Neural cell (in vitro differentiated cells): ENCODE measurements around the gene TRIM66. TPM values are rescaled to one million over a fixed set of nuclear protein-coding genes. Genes with fewer than 3 reads are reported as not detected.

ENCODE experiments used
- H2AFZ ChIP-seq: fragments of 200-600, 300-800 bp; sonication (generic), shearing (Covaris generic); 2 replicates; pipeline ENCODE4 v1.6.0; 2014; ENCODE audit warnings: low read depth, mild to moderate bottlenecking, antibody characterized with exemption, low read length, moderate library complexity
- H3F3A ChIP-seq: fragments of 200-600 bp; shearing (Covaris generic); 2 replicates; pipeline ENCODE4 v1.6.1; 2016; ENCODE audit warnings: mild to moderate bottlenecking, moderate library complexity, mixed read lengths, antibody characterized with exemption, low read length; ENCODE audit not compliant: insufficient read depth, poor library complexity, severe bottlenecking
- H3K27ac ChIP-seq: fragments of 200-600, 300-800 bp; sonication (generic), shearing (Covaris generic); 2 replicates; pipeline ENCODE4 v1.5.1; 2014; ENCODE audit warnings: mild to moderate bottlenecking, low read length, moderate library complexity
- H3K27me3 ChIP-seq: fragments of 300-800, 200-600 bp; sonication (generic), shearing (Covaris generic); 2 replicates; pipeline ENCODE4 v1.6.0; 2014; ENCODE audit warnings: mild to moderate bottlenecking, low read depth, low read length, moderate library complexity; ENCODE audit not compliant: insufficient read depth
- H3K36me3 ChIP-seq: fragments of 300-800, 200-600 bp; sonication (generic), shearing (Covaris generic); 2 replicates; pipeline ENCODE4 v1.5.1; 2014; ENCODE audit warnings: mild to moderate bottlenecking, antibody characterized with exemption, low read length, moderate library complexity; ENCODE audit not compliant: insufficient read depth
- H3K4me2 ChIP-seq: fragments of 300-800, 200-600 bp; sonication (generic), shearing (Covaris generic); 2 replicates; pipeline ENCODE4 v1.6.0; 2014; ENCODE audit warnings: mild to moderate bottlenecking, low read length
- H3K4me3 ChIP-seq: fragments of 300-800, 200-600 bp; sonication (generic), shearing (Covaris generic); 2 replicates; pipeline ENCODE4 v1.5.1; 2014; ENCODE audit warnings: mild to moderate bottlenecking, low read length, moderate library complexity
- H3K79me2 ChIP-seq: fragments of 200-600 bp; shearing (Covaris generic); replicated peaks from 2 replicates; pipeline ENCODE4 v1.6.0; 2014; ENCODE audit warnings: mild to moderate bottlenecking, low read length, moderate library complexity; ENCODE audit not compliant: insufficient read depth
- H3K9ac ChIP-seq: fragments of 300-800, 200-600 bp; sonication (generic), shearing (Covaris generic); 2 replicates; pipeline ENCODE4 v1.6.1; 2016; ENCODE audit warnings: mild to moderate bottlenecking, low read length, mixed read lengths
- H3K9me2 ChIP-seq: fragments of 200-600 bp; shearing (Covaris generic); 2 replicates; pipeline ENCODE4 v1.6.1; 2016; ENCODE audit warnings: mild to moderate bottlenecking, low read length, mixed read lengths; ENCODE audit not compliant: insufficient read depth
- H3K9me3 ChIP-seq: fragments of 200-600, 300-800 bp; sonication (generic), shearing (Covaris generic); 2 replicates; pipeline ENCODE4 v1.6.1; 2016; ENCODE audit warnings: mild to moderate bottlenecking, mixed run types, low read length, moderate library complexity, mixed read lengths
- H4K20me1 ChIP-seq: fragments of 200-600 bp; shearing (Covaris generic); 2 replicates; pipeline ENCODE4 v1.6.1; 2016; ENCODE audit warnings: mild to moderate bottlenecking, mixed run types; ENCODE audit not compliant: insufficient read depth
- EP300 ChIP-seq: fragments of 450-650 bp; conservative IDR thresholded peaks from 2 replicates; pipeline ENCODE4 v1.6.1; 2014; ENCODE audit warnings: antibody characterized with exemption, mild to moderate bottlenecking, moderate library complexity; ENCODE audit not compliant: poor library complexity, severe bottlenecking
- EZH2 ChIP-seq: fragments of 200-600, 300-800 bp; shearing (Covaris generic), sonication (generic); IDR thresholded peaks from 2 replicates; pipeline ENCODE4 v1.6.1; 2014; ENCODE audit warnings: antibody characterized with exemption, low read length, borderline replicate concordance, mild to moderate bottlenecking; ENCODE audit not compliant: insufficient read depth, poor library complexity, severe bottlenecking
- MXI1 ChIP-seq: fragments of 450-650 bp; conservative IDR thresholded peaks from 2 replicates; pipeline ENCODE4 v1.6.1; 2014; ENCODE audit warnings: antibody characterized with exemption, mild to moderate bottlenecking; ENCODE audit not compliant: poor library complexity, severe bottlenecking
- POLR2AphosphoS5 ChIP-seq: IDR thresholded peaks from 2 replicates; pipeline ENCODE4 v1.6.1; 2012
- RAD21 ChIP-seq: fragments of 450-650 bp; conservative IDR thresholded peaks from 2 replicates; pipeline ENCODE4 v1.6.1; 2014; ENCODE audit warnings: antibody characterized with exemption, mild to moderate bottlenecking, moderate library complexity
- SMC3 ChIP-seq: fragments of 450-650 bp; conservative IDR thresholded peaks from 2 replicates; pipeline ENCODE4 v1.6.1; 2014; ENCODE audit warnings: antibody characterized with exemption, mild to moderate bottlenecking, moderate library complexity; ENCODE audit not compliant: poor library complexity
- TAF1 ChIP-seq: IDR thresholded peaks from 2 replicates; pipeline ENCODE4 v1.6.1; 2012; ENCODE audit warnings: low read depth
- polyA plus RNA-seq: library from polyadenylated mRNA; depleted of rRNA; stranded (reverse); fragments of >200 nt; gene quantifications from 2 replicates; pipeline ENCODE4 v1.2.3, GENCODE V29; 2014
- TF ChIP-seq, protein P1 (sequence below): IDR thresholded peaks from 2 replicates; pipeline ENCODE4 v1.6.1; 2012; ENCODE audit warnings: borderline replicate concordance
- TF ChIP-seq, protein P2 (sequence below): fragments of 450-650 bp; IDR thresholded peaks from 2 replicates; pipeline ENCODE4 v1.5.1; 2014; ENCODE audit warnings: antibody characterized with exemption, mild to moderate bottlenecking, moderate library complexity; ENCODE audit not compliant: poor library complexity, severe bottlenecking

Gene TRIM66
- polyA plus RNA-seq, 1 donor from 2014 or later = 0.82 TPM

DNA sequence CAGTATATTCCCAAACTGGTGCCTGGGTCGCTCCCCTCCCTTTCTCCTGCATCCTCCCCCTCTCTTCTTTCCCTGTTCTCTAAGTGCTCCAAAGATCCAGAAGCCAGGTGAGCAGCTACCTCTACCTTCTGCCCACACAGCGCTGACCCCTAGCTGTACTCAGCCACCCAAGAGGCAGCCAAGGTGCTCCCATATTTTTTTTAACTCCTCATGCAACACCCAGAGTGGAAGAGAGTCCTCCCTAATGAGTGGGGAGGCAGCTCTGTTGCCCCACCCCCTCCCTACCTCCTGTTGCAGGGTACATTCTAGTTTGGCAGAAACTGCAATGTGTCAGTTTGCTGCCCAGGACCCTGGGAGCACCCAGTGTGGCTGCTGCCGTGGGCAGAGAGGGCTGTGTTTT, 40.3 kb upstream of the TRIM66 start:
- Histone ChIP-seq H3K4me3 (no peak overlapping the region), H3K9ac (no peak overlapping the region), H3K4me2 (no peak overlapping the region), H3K27ac (no peak overlapping the region), H3K9me3 (no peaks in the 10 kb centered on the region), H2AFZ (no peak overlapping the region), H3K36me3 (no peaks in the 10 kb centered on the region), H3K79me2 (no peaks in the 10 kb centered on the region), H3F3A (no peaks in the 10 kb centered on the region), H4K20me1 (no peaks in the 10 kb centered on the region), H3K9me2 (no peaks in the 10 kb centered on the region), H3K27me3 (no peaks in the 10 kb centered on the region)
- no peak for TF ChIP-seq RAD21
- TF ChIP-seq EP300 = no peak
- no peak for TF ChIP-seq EZH2
- TF ChIP-seq POLR2AphosphoS5 = no peak
- TF ChIP-seq, protein P1, sequence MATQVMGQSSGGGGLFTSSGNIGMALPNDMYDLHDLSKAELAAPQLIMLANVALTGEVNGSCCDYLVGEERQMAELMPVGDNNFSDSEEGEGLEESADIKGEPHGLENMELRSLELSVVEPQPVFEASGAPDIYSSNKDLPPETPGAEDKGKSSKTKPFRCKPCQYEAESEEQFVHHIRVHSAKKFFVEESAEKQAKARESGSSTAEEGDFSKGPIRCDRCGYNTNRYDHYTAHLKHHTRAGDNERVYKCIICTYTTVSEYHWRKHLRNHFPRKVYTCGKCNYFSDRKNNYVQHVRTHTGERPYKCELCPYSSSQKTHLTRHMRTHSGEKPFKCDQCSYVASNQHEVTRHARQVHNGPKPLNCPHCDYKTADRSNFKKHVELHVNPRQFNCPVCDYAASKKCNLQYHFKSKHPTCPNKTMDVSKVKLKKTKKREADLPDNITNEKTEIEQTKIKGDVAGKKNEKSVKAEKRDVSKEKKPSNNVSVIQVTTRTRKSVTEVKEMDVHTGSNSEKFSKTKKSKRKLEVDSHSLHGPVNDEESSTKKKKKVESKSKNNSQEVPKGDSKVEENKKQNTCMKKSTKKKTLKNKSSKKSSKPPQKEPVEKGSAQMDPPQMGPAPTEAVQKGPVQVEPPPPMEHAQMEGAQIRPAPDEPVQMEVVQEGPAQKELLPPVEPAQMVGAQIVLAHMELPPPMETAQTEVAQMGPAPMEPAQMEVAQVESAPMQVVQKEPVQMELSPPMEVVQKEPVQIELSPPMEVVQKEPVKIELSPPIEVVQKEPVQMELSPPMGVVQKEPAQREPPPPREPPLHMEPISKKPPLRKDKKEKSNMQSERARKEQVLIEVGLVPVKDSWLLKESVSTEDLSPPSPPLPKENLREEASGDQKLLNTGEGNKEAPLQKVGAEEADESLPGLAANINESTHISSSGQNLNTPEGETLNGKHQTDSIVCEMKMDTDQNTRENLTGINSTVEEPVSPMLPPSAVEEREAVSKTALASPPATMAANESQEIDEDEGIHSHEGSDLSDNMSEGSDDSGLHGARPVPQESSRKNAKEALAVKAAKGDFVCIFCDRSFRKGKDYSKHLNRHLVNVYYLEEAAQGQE = no peak
- TF ChIP-seq, protein P2, sequence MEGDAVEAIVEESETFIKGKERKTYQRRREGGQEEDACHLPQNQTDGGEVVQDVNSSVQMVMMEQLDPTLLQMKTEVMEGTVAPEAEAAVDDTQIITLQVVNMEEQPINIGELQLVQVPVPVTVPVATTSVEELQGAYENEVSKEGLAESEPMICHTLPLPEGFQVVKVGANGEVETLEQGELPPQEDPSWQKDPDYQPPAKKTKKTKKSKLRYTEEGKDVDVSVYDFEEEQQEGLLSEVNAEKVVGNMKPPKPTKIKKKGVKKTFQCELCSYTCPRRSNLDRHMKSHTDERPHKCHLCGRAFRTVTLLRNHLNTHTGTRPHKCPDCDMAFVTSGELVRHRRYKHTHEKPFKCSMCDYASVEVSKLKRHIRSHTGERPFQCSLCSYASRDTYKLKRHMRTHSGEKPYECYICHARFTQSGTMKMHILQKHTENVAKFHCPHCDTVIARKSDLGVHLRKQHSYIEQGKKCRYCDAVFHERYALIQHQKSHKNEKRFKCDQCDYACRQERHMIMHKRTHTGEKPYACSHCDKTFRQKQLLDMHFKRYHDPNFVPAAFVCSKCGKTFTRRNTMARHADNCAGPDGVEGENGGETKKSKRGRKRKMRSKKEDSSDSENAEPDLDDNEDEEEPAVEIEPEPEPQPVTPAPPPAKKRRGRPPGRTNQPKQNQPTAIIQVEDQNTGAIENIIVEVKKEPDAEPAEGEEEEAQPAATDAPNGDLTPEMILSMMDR = no peak
- TF ChIP-seq MXI1 = no peak
- no peak for TF ChIP-seq TAF1
- TF ChIP-seq SMC3 = no peak

DNA sequence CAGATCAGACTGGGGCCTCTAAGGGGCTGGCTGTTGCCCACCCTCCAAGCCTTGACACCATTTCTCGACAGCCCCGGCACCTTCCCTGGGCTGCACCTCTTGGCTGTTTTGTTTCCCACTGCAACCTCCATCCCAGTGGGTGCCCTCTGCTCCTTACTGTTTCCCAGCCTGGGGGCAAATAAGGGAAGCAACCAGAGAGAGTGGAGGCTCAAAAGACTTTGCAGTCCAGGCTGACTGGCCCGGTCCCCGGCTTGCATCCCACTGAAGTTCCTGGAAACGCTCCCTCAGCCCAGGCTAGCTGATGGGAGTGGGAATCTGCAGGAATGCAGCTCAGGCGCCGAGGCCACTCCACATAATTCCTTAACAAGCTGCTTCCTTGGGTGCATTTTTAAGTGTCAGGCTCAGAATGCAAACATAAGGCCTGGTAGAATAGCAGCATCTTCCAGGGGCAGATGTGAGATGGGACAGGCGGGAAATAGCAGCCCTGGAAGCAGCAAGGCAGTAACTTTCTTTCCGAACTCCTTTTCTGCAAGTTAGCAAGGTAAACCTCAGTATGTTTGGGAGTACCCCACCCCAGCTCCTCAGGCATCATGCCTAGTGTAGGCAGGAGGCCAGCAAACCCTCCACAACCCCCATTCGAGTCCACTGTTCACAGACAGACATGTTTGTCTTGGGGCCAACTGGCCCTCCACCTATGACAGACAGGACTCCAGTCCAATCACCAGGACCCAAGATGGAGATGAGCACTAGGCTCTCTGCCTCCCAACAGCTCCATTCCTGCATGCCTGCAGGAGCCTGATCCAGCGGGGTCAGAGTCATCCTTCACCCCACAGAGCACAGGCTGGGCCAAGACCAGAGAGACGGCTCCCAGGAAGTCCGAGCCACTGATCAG, 39.4 kb upstream of the TRIM66 start:
- H3K79me2 ChIP-seq = no peaks in the 10 kb centered on the region
- no peaks in the 10 kb centered on the region for H3K9me3 ChIP-seq
- H3K9me2 ChIP-seq = no peaks in the 10 kb centered on the region
- no peak overlapping the region for H2AFZ ChIP-seq
- H3K4me2 ChIP-seq = no peak overlapping the region
- TF ChIP-seq, protein P1 = no peak
- TF ChIP-seq EP300 = no peak
- no peak for TF ChIP-seq RAD21
- no peak for TF ChIP-seq MXI1
- TF ChIP-seq, protein P2 = no peak
- TF ChIP-seq TAF1 = no peak
- TF ChIP-seq SMC3 = no peak
- TF ChIP-seq POLR2AphosphoS5 = no peak
- TF ChIP-seq EZH2 = no peak
- no peak overlapping the region for H3K9ac ChIP-seq
- H3K27ac ChIP-seq = no peak overlapping the region
- H3F3A ChIP-seq = no peaks in the 10 kb centered on the region
- no peaks in the 10 kb centered on the region for H3K36me3 ChIP-seq
- H3K27me3 ChIP-seq = no peaks in the 10 kb centered on the region
- H4K20me1 ChIP-seq = no peaks in the 10 kb centered on the region
- no peak overlapping the region for H3K4me3 ChIP-seq
